GM21447 (cell line): Measurements from ENCODE around the gene RPL11.
"Not testable (repeated sequence)": the region's sequence is repeated elsewhere in the genome, so short reads cannot be mapped to it uniquely, and the experiment has no call there.

Experiments used
- ATAC-seq: cut with Tn5 transposase; IDR thresholded peaks from one replicate; pipeline ENCODE4 v1.9.1; 2021; ENCODE audit not compliant: unreplicated experiment

The RPL11 gene

DNA sequence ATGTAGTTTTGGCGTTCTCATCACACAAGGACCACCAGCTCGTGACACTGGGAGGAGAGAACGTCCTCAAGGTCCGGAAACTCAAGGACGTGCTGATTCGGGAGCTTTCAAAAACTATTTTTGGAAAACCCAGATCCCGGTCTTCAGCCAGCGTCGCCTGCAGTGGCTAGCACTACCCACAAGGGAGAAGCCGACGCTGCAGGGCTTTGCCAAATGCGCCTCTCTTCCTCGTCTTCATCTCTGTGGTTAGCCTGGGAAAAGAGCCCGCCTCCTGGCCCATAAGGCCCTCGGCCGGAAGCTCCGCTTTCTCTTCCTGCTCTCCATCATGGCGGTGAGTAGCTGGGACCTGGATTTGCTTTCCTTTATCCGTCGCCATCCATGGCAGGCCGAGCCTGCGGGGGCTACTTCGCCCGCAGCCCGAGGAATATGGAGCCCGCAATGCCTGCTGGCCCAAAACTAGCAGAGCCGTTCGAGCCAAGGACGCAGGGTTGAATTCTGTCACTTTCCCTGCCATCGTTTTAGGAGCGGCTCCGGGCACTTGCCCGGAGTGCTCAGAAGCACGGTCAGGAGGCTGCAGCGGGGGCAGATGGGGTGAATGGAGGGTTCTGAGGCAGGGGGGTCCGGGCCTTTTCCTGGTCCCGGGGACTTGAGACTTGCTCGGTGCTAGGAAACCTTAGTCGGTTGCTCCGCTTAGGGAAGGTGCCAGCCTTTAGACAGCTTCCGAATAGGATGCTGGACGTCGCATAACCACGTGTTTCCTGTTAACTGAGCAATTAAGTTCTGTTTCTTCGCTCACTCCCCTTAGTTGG lies at the start of gene RPL11:
Gene RPL11, plus strand, starts transcription at position 308 of the 809 bp plus-strand sequence. Its CDS starts 18 bp downstream, at position 326.
- ATAC-seq: peak; percentile 84

GRCh38 chr1:23643736-23644554 lies 47.7 kb upstream of the RPL11 start:
- ATAC-seq: no peak

GRCh38 chr1:23644555-23644866 lies 47.1 kb upstream of the RPL11 start:
- no peak for ATAC-seq

DNA sequence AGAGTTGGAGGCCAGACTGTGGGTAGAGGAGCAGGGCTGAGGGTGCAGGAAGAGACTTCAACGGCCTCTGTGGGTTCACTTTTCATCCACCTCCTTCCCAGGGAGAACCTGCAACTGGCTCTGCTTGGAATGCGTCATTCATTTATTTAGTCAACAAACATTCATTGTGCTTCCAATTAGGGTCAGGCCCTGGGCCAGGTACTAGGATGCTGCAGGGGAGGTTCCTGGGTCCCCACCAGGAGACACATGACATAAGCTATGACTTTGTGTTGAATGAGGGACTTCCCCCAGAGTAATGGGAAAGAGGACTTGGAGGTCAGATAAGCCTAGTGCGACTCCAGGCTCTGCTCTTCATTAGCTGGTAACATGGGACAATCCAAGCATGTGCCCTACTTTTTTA lies 46.3 kb upstream of the RPL11 start:
- no peak for ATAC-seq

- ATAC-seq: no peak
Observed at GRCh38 chr1:23646091-23646490, 45.5 kb upstream of the RPL11 start.

- ATAC-seq: no peak
Observed at GRCh38 chr1:23646541-23646940, 45.1 kb upstream of the RPL11 start.

GRCh38 chr1:23648576-23648975 lies 43.0 kb upstream of the RPL11 start:
- no peak for ATAC-seq

DNA sequence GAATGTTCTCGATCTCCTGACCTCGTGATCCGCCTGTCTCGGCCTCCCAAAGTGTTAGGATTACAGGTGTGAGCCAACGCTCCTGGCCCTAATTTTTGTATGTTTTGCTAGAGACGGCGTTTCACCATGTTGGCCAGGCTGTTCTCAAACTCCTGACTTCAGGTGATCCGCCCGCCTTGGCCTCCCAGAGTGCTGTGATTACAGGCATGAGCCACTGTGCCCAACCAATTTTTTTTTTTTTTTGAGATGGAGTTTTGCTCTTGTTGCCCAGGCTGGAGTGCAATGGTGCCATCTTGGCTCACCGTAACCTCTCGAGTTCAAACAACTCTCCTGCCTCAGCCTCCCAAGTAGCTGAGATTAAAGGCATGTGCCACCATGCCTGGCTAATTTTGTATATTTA lies 42.4 kb upstream of the RPL11 start:
- not testable (repeated sequence) for ATAC-seq

GRCh38 chr1:23650344-23650990 lies 41.1 kb upstream of the RPL11 start:
- no peak for ATAC-seq

- no peak for ATAC-seq
Observed at GRCh38 chr1:23651069-23651808, 40.4 kb upstream of the RPL11 start.

DNA sequence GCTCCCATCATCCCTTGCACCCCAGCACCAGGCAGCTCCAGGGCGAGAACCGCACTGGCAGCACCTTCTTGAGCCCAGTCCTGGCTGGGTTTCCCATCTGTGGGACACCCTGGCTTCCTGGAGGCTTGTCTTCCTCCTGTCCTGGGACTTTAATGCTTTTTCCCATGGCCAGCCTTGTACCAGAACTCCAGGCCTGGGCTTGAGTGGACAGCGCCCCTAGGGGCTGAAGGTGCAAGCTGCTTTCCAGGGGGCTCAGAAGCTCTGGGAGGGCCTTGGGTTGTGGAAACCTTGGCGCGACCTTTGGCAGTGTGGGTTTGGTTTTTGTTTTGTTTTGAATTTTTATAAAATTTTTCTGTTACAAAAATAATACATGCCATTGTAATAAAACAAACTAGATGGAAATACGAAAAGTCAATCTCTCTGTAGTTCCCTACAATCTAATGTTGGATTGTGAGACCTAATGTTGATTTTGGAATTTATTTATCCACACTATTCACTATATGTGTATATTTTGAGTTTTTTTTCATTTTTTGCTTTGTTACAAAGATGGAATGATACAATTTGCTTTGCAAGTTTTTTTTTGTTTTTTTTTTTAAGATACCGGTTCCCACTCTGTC lies 33.8 kb upstream of the RPL11 start:
- no peak for ATAC-seq

DNA sequence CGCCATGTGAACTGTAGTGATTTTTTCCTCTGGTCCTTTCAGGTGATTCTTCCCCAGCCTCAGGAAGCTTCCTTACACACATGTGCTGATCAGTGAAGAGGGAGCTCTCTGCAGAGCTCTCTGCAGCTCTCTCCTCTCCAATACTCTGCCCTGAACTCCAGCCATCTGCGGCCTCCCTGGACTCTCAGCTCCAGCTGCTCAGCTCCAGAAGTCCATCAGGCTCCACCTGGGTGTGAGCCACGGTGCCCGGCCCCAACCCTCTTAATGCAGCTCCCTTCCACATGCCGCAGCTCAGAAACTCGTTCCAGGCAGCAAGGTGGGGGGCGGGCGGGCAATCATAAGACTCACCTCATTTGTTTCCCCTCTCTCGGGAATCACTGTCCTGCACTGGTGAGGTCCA lies 30.9 kb upstream of the RPL11 start:
- ATAC-seq: no peak

DNA sequence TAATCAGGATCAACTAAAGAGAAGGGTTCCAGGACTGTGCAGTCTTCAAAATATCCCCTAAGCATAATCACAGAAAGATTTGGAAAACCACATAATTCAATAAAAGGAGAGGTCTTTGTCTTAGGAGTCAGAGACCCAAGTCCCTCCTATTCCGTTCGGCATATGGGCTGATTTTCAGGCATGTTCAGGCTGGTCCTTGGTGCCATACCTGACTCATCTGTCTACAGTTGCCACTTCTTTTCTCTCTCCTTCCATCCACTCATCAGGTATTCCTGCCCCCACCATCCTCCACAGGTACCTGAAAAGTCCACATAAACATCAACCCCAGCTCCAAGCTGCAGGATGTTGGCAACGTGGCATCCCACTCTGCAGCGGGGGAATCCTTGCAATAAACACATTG lies 29.7 kb upstream of the RPL11 start:
- no peak for ATAC-seq

DNA sequence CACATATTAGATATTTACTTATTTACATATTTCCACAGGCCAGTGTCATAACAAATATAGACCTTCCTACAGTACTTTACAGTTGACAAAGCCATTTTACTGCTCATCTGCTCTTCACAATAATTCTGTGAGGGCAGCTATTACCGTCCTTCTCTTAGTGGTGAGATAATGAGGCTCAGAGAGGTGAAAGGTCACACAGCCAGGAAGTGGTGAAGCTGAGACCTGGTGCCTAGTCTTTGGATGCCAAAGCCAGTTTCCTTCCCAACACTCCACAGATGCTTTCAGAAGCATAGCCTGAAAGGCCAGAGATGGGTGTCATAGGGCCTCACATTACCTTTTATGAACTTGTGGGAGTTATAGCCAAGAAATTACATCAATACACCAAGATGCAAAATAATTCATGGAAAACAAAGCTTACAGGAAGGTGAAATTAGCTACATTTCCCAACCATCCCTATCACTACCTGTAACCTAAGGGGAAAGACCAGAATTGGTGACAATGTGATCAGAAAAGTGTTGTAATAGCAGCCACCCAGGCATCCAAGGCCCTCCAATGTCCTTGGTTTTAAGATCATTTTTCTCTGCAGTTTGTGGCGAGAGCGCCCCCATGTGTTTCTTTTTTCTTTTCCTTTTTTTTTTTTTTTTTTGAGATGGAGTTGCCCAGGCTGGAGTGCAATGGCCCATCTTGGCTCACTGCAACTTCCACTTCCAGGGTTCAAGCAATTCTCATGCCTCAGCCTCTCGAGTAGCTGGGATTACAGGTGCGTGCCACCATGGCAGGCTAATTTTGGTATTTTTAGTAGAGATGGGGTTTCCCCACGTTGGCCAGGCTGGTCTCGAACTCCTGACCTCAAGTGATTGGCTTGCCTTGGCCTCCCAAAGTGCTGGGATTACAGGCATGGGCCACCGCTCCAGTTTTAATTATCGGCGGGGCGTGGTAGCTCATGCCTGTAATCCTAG lies 26.5 kb upstream of the RPL11 start:
- ATAC-seq: no peak

DNA sequence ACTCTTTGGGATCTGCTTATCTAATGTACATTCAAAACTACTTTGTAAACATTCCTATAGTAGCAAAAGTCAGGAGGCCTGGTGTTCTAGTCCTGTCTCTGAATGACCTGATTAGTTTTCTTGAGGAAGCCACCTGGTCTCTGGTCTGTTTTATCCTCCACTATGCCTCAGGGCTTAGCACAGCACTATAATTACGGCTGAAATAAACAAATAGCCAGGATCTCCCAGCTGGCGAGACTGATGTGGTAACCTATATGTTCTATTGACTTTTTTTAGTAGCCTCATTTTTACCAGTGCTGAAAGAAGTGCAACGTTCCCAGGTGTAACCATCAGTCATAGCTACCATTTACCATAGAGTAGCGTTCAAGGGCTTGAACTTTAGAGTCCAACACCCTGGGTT lies 24.2 kb upstream of the RPL11 start:
- no peak for ATAC-seq

DNA sequence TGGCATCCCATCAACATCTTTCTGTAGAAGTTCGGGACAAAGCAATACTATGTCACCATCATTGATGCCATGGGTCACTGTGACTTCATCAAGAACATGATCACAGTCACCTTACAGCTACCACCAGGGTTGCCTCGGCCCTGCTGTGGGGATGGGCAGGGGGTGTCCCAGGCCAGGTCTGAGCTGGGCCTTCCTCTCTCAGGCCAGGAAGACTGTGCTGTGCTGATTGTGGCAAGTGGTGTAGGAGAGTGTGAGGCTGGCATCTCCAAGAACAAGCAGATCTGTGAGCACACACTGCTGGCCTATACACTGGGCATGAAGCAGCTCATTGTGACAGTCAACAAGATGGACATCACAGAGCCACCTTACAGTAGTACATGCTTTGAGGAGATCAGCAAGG lies 20.9 kb upstream of the RPL11 start:
- no peak for ATAC-seq

DNA sequence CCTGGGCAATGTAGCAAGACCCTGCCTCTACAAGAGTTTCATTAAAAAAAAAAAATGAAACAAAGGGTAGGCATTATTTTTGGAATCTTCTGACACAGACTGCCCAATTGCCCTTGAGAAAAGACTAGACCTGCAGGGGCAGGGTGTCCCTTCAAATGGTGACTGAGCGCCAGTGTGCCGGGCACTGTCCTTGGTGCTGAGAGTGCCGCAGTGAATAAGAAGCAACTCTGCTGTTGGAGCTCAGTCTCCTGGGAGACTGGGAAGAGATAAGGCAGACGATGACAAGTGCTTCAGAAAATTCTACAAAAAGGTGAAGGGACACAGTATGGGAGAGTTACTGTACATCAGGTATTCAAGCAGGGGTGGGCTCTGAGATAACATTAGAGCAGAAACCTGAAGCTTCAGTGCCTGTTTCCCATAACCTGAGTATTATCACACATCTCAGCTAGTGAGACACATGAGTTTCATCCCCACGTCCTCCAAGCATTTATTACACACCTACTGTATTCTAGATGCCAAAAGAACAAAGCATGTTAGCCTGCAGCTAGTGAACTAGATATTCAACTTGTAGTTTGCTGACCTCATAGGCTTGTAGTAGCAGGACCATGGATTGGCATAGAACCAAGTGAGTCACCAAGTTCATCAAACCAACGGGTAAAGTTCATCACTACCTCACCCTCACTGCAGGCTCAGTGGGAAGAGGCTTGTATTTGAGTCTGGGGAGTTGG lies 18.4 kb upstream of the RPL11 start:
- no peak for ATAC-seq

- no peak for ATAC-seq
Observed at GRCh38 chr1:23679815-23680214, 11.8 kb upstream of the RPL11 start.

GRCh38 chr1:23682946-23683345 lies 8.7 kb upstream of the RPL11 start:
- no peak for ATAC-seq
